Measurements from ENCODE around the gene PSMA2. TPM values are rescaled to one million over a fixed set of nuclear protein-coding genes. Genes with fewer than 3 reads are reported as not detected.

The PSMA2 gene
- total RNA-seq, 6 donors from 2014 or later: 14.7 to 58.9 (median 42.8) TPM

- peak in 1 of 2 donors; percentile 26 for ATAC-seq (ENCODE audit: low FRiP score in 2 of 2)
- no peak for TF ChIP-seq CTCF (IDR thresholded peaks at IDR 0.05)
- TF ChIP-seq POLR2A (IDR thresholded peaks at IDR 0.05): no peak
- TF ChIP-seq POLR2AphosphoS5 (IDR thresholded peaks at IDR 0.05): peak in 1 of 2 donors; percentile 33
- TF ChIP-seq EP300 (IDR thresholded peaks at IDR 0.05): no peak
- peaks cover 13 to 45% (median 31%) of the 10 kb centered on the region in 4 donors for H3K4me1 ChIP-seq
- DNase-seq: no peak
- peaks cover 1 to 42% (median 14%) of the 10 kb centered on the region in 4 donors for H3K36me3 ChIP-seq
- WGBS, 2 donors: 28 to 45% methylated on average over 4 to 5 of the region's 5 CpGs
- peak overlapping the region in 3 of 4 donors; percentile 26 to 61 (median 54) for H3K27ac ChIP-seq
- H3K4me3 ChIP-seq: no peak overlapping the region
- no peaks in the 10 kb centered on the region for H3K9me3 ChIP-seq
- no peaks in the 10 kb centered on the region for H3K27me3 ChIP-seq
These were observed 17.4 kb downstream of the PSMA2 start for GRCh38 chr7:42914421-42915045.

DNA sequence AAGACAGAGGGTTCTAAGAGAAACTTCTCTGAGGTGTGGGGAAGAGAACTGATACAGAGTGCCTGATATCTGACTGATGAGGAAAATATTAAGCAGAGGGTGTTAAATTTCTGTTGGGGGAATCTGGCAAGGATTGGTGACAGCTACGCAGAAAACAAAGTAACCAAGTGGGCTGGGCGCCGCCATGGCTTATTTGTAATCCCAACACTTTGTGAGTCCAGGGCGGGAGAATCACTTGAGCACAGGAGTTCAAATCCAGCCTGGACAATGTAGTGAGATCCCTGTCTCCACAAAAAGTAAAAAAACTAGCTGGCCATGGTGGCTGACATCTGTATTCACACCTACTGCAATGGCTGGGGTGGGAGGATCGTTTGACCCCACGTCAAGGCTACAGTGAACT is 18.0 kb downstream of the PSMA2 start:
- DNase-seq (no peak), ATAC-seq (ENCODE audit: low FRiP score in 2 of 2) (no peak)
- TF ChIP-seq POLR2AphosphoS5 (IDR thresholded peaks at IDR 0.05) (no peak), EP300 (IDR thresholded peaks at IDR 0.05) (no peak), CTCF (IDR thresholded peaks at IDR 0.05) (no peak), POLR2A (IDR thresholded peaks at IDR 0.05) (no peak)
- peaks cover 14 to 51% (median 31%) of the 10 kb centered on the region in 4 donors for H3K4me1 ChIP-seq
- peaks cover 0 to 37% (median 11%) of the 10 kb centered on the region in 4 donors for H3K36me3 ChIP-seq
- H3K27ac ChIP-seq: peak overlapping the region in 2 of 4 donors; percentile 54 to 61
- H3K9me3 ChIP-seq: no peaks in the 10 kb centered on the region
- no peaks in the 10 kb centered on the region for H3K27me3 ChIP-seq
- no peak overlapping the region for H3K4me3 ChIP-seq
- 74 to 77% methylated on average over 6 of the region's 6 CpGs for WGBS, 2 donors

DNA sequence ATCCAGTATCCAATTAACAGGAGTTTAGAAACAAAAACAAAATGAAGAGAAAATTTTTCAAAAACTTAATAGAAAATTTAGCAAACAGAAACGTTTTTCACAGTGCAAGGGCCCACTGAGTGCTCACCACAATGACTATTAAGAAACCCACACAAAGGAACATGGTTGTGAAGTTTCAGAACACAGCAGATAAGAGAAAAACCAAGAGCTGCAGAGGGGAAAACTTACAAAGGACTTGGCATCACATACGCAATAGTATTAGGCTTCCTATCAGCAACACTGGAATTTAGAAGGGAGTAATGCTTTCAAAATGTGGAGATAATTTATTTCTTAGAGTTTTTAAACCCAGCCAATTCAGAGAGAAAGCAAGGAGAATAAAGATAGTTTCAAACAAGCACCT is 18.4 kb downstream of the PSMA2 start:
- TF ChIP-seq EP300 (IDR thresholded peaks at IDR 0.05) (no peak), POLR2A (IDR thresholded peaks at IDR 0.05) (no peak), CTCF (IDR thresholded peaks at IDR 0.05) (no peak), POLR2AphosphoS5 (IDR thresholded peaks at IDR 0.05) (no peak)

GRCh38 chr7:42911454-42912447 is 20.2 kb downstream of the PSMA2 start, which contains the start of gene C7orf25:
TSS of gene C7orf25 (minus strand) at chr7:42912070. CDS start at chr7:42910900, 1,170 bp downstream.
- ATAC-seq (ENCODE audit: low FRiP score in 2 of 2): peak; percentile 96 to 97
- 0 to 2% methylated on average over 10 to 27 of the region's 95 CpGs for WGBS, 2 donors
- no peaks in the 10 kb centered on the region for H3K27me3 ChIP-seq
- peaks cover 0 to 14% (median under 1%) of the 10 kb centered on the region in 4 donors for H3K36me3 ChIP-seq
- peak within 1 kb of the TSS; percentile 74 to 95 (median 82) for H3K4me3 ChIP-seq
- peak; percentile 84 to 90 for TF ChIP-seq POLR2AphosphoS5 (IDR thresholded peaks at IDR 0.05)
- TF ChIP-seq CTCF (IDR thresholded peaks at IDR 0.05): peak in 1 of 6 experiments; percentile 19
- TF ChIP-seq EP300 (IDR thresholded peaks at IDR 0.05): peak in 1 of 4 donors; percentile 13
- peak in 2 of 4 donors; percentile 33 to 83 for TF ChIP-seq POLR2A (IDR thresholded peaks at IDR 0.05)
- H3K9me3 ChIP-seq: no peaks in the 10 kb centered on the region
- H3K4me1 ChIP-seq: peaks cover 14 to 65% (median 37%) of the 10 kb centered on the region in 4 donors
- H3K27ac ChIP-seq: peak within 1 kb of the TSS; percentile 73 to 96 (median 87)
- peak; percentile 97 to 98 for DNase-seq

More for the DNA sequence above, 18.4 kb downstream of the PSMA2 start:
- H3K9me3 ChIP-seq: no peaks in the 10 kb centered on the region
- no peaks in the 10 kb centered on the region for H3K27me3 ChIP-seq
- ATAC-seq (ENCODE audit: low FRiP score in 2 of 2) (no peak), DNase-seq (no peak)
- no peak overlapping the region for H3K4me3 ChIP-seq
- H3K27ac ChIP-seq: peak overlapping the region in 2 of 4 donors; percentile 54 to 61
- peaks cover 14 to 55% (median 31%) of the 10 kb centered on the region in 4 donors for H3K4me1 ChIP-seq
- peaks cover 0 to 32% (median 9%) of the 10 kb centered on the region in 4 donors for H3K36me3 ChIP-seq
- WGBS, 2 donors: 51 to 63% methylated on average over 2 of the region's 2 CpGs
